Osteocyte (in vitro differentiated cells): Measurements from ENCODE around the gene PCSK2. TPM values are rescaled to one million over a fixed set of nuclear protein-coding genes. Genes with fewer than 3 reads are reported as not detected.

ENCODE experiments used
- DNase-seq: peaks from one replicate; pipeline ENCODE4 v3.0.0; 2021; ENCODE audit warnings: mixed read lengths; ENCODE audit not compliant: unreplicated experiment; ENCODE audit errors: extremely low spot score
- H3K27ac Mint-ChIP-seq: one replicate; pipeline ENCODE4 v1.8.0; 2021; ENCODE audit warnings: mild to moderate bottlenecking, mixed read lengths; ENCODE audit not compliant: unreplicated experiment
- H3K27me3 Mint-ChIP-seq: one replicate; pipeline ENCODE4 v1.8.0; 2021; ENCODE audit warnings: mixed read lengths; ENCODE audit not compliant: unreplicated experiment
- H3K36me3 Mint-ChIP-seq: one replicate; pipeline ENCODE4 v1.8.0; 2021; ENCODE audit warnings: mixed read lengths; ENCODE audit not compliant: unreplicated experiment
- H3K4me1 Mint-ChIP-seq: one replicate; pipeline ENCODE4 v1.8.0; 2021; ENCODE audit warnings: mixed read lengths; ENCODE audit not compliant: unreplicated experiment
- H3K4me3 Mint-ChIP-seq: one replicate; pipeline ENCODE4 v1.8.0; 2021; ENCODE audit warnings: mild to moderate bottlenecking, moderate library complexity, mixed read lengths; ENCODE audit not compliant: unreplicated experiment
- H3K9me3 Mint-ChIP-seq: one replicate; pipeline ENCODE4 v1.8.0; 2021; ENCODE audit warnings: mixed read lengths; ENCODE audit not compliant: unreplicated experiment
- CTCF ChIP-seq: fragments of 200-600 bp; sonication (generic); IDR thresholded peaks from 2 replicates; pipeline ENCODE4 v1.5.0; 2021; ENCODE audit warnings: antibody characterized with exemption, mild to moderate bottlenecking, moderate library complexity
- total RNA-seq: library from RNA; stranded (reverse); gene quantifications from 2 replicates; pipeline ENCODE4 v1.2.1, GENCODE V29; 2021

Gene PCSK2
- total RNA-seq, 1 donor from 2014 or later, result not detected

- H3K36me3 Mint-ChIP-seq, result no peaks in the 10 kb centered on the region
- TF ChIP-seq CTCF, result no peak
- peaks cover 5% of the 10 kb centered on the region for H3K9me3 Mint-ChIP-seq
- H3K4me3 Mint-ChIP-seq, result no peak overlapping the region
- no peaks in the 10 kb centered on the region for H3K4me1 Mint-ChIP-seq
- peaks cover 34% of the 10 kb centered on the region for H3K27me3 Mint-ChIP-seq
- no peak overlapping the region for H3K27ac Mint-ChIP-seq
- peak; percentile 3 for DNase-seq
Observed at GRCh38 chr20:17460119-17460518, 233.3 kb downstream of the PCSK2 start.

- Mint-ChIP-seq H3K4me1 (no peaks in the 10 kb centered on the region), H3K27ac (no peak overlapping the region), H3K9me3 (peaks cover 5% of the 10 kb centered on the region), H3K36me3 (no peaks in the 10 kb centered on the region), H3K27me3 (peaks cover 26% of the 10 kb centered on the region), H3K4me3 (no peak overlapping the region)
- no peak for TF ChIP-seq CTCF
- peak; percentile 69 for DNase-seq
Observed at GRCh38 chr20:17461941-17462340, 235.1 kb downstream of the PCSK2 start.

GRCh38 chr20:17463711-17464110 lies 236.9 kb downstream of the PCSK2 start:
- Mint-ChIP-seq H3K36me3 (no peaks in the 10 kb centered on the region), H3K27ac (no peak overlapping the region), H3K27me3 (peaks cover 22% of the 10 kb centered on the region), H3K4me3 (no peak overlapping the region), H3K4me1 (no peaks in the 10 kb centered on the region), H3K9me3 (peaks cover 5% of the 10 kb centered on the region)
- no peak for DNase-seq
- no peak for TF ChIP-seq CTCF

- peaks cover 3% of the 10 kb centered on the region for H3K9me3 Mint-ChIP-seq
- no peak overlapping the region for H3K4me3 Mint-ChIP-seq
- TF ChIP-seq CTCF, result no peak
- no peaks in the 10 kb centered on the region for H3K36me3 Mint-ChIP-seq
- H3K27ac Mint-ChIP-seq, result no peak overlapping the region
- peaks cover 16% of the 10 kb centered on the region for H3K27me3 Mint-ChIP-seq
- no peaks in the 10 kb centered on the region for H3K4me1 Mint-ChIP-seq
- DNase-seq, result peak; percentile 34
Observed at GRCh38 chr20:17465236-17465635, 238.4 kb downstream of the PCSK2 start.

- Mint-ChIP-seq H3K36me3 (no peaks in the 10 kb centered on the region), H3K4me3 (no peak overlapping the region), H3K9me3 (no peaks in the 10 kb centered on the region), H3K27ac (no peak overlapping the region), H3K4me1 (no peaks in the 10 kb centered on the region), H3K27me3 (peaks cover 17% of the 10 kb centered on the region)
- no peak for DNase-seq
- no peak for TF ChIP-seq CTCF
Observed at GRCh38 chr20:17466641-17467040, 239.8 kb downstream of the PCSK2 start.
